ENCODE measurements around the gene ADORA2B.

DNA sequence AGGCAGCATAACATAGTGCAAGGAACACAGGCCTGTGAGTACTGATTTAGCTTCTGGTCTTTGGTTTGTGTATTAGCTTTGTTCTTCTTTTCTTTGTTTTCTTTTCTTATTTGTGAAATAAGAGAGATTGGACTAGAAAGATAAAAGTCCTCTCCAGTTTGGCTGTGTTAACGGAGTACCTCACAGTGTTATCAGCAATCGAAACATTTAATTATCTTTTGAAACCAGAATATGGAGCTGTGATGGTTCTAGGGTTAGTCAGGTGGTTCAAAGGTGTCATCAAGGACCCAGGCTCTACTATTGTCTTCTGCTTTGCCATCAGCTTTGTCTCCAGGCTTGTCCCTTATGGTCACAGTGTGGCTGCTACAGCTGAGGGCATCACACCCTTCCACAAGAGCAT, 25.6 kb downstream of the ADORA2B start:
- TF ChIP-seq POLR2AphosphoS5 (IDR thresholded peaks at IDR 0.05; ENCODE audit: low read depth) = no peak
- TF ChIP-seq, protein P1, sequence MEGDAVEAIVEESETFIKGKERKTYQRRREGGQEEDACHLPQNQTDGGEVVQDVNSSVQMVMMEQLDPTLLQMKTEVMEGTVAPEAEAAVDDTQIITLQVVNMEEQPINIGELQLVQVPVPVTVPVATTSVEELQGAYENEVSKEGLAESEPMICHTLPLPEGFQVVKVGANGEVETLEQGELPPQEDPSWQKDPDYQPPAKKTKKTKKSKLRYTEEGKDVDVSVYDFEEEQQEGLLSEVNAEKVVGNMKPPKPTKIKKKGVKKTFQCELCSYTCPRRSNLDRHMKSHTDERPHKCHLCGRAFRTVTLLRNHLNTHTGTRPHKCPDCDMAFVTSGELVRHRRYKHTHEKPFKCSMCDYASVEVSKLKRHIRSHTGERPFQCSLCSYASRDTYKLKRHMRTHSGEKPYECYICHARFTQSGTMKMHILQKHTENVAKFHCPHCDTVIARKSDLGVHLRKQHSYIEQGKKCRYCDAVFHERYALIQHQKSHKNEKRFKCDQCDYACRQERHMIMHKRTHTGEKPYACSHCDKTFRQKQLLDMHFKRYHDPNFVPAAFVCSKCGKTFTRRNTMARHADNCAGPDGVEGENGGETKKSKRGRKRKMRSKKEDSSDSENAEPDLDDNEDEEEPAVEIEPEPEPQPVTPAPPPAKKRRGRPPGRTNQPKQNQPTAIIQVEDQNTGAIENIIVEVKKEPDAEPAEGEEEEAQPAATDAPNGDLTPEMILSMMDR (conservative IDR thresholded peaks at IDR 0.05; ENCODE audit: low read depth in 2 of 2) = no peak
- no peak for TF ChIP-seq CREB1 (CRISPR knock-in tag; IDR thresholded peaks at IDR 0.05; ENCODE audit: low read depth)
- TF ChIP-seq EZH2 (IDR thresholded peaks at IDR 0.05; ENCODE audit: low read depth, unreplicated experiment) = no peak
- TF ChIP-seq JUNB (IDR thresholded peaks at IDR 0.05; ENCODE audit: unreplicated experiment) = no peak
- TF ChIP-seq EZH2phosphoT487 (IDR thresholded peaks at IDR 0.05; ENCODE audit: unreplicated experiment) = no peak
- TF ChIP-seq, protein P2, sequence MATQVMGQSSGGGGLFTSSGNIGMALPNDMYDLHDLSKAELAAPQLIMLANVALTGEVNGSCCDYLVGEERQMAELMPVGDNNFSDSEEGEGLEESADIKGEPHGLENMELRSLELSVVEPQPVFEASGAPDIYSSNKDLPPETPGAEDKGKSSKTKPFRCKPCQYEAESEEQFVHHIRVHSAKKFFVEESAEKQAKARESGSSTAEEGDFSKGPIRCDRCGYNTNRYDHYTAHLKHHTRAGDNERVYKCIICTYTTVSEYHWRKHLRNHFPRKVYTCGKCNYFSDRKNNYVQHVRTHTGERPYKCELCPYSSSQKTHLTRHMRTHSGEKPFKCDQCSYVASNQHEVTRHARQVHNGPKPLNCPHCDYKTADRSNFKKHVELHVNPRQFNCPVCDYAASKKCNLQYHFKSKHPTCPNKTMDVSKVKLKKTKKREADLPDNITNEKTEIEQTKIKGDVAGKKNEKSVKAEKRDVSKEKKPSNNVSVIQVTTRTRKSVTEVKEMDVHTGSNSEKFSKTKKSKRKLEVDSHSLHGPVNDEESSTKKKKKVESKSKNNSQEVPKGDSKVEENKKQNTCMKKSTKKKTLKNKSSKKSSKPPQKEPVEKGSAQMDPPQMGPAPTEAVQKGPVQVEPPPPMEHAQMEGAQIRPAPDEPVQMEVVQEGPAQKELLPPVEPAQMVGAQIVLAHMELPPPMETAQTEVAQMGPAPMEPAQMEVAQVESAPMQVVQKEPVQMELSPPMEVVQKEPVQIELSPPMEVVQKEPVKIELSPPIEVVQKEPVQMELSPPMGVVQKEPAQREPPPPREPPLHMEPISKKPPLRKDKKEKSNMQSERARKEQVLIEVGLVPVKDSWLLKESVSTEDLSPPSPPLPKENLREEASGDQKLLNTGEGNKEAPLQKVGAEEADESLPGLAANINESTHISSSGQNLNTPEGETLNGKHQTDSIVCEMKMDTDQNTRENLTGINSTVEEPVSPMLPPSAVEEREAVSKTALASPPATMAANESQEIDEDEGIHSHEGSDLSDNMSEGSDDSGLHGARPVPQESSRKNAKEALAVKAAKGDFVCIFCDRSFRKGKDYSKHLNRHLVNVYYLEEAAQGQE (IDR thresholded peaks at IDR 0.05; ENCODE audit: unreplicated experiment) = no peak
